Keratinocyte (primary cell): ENCODE data around the gene RHOB. TPM values are rescaled to one million over a fixed set of nuclear protein-coding genes. Genes with fewer than 3 reads are reported as not detected.

ENCODE experiments used
- DNase-seq: peaks from one replicate; pipeline ENCODE4 v3.0.0-alpha.2; 2011; ENCODE audit warnings: low read depth, missing footprints, low spot score
- FAIRE-seq: peaks from 2 replicates; lab custom pipeline; 2011; peaks lifted over from hg19 to GRCh38; lab: Jason Lieb, UNC
- H2AFZ ChIP-seq: 2 replicates; pipeline ENCODE4 v1.6.0; 2012; ENCODE audit warnings: low read length, control low read depth, inconsistent platforms; ENCODE audit not compliant: control insufficient read depth
- H3K27ac ChIP-seq: 2 replicates; pipeline ENCODE4 v1.5.1; 2011; ENCODE audit warnings: low read length; ENCODE audit not compliant: control insufficient read depth, insufficient read depth
- H3K27me3 ChIP-seq: 3 replicates; pipeline ENCODE4 v1.6.0; 2011; ENCODE audit warnings: low read length; ENCODE audit not compliant: control insufficient read depth, insufficient read depth; ENCODE audit errors: extremely low read depth
- H3K36me3 ChIP-seq, 2 experiments: 2 replicates in 1 of 2; 3 replicates in 1 of 2; pipeline ENCODE4 v1.5.1; 2011; ENCODE audit warnings: low read length in 2 of 2, mild to moderate bottlenecking in 1 of 2; ENCODE audit not compliant: control insufficient read depth in 2 of 2, insufficient read depth in 2 of 2; ENCODE audit errors: extremely low read depth in 1 of 2
- H3K4me1 ChIP-seq: 3 replicates; pipeline ENCODE4 v1.5.1; 2011; ENCODE audit warnings: low read length; ENCODE audit not compliant: control insufficient read depth, insufficient read depth; ENCODE audit errors: extremely low read depth
- H3K4me2 ChIP-seq: 3 replicates; pipeline ENCODE4 v1.6.0; 2011; ENCODE audit warnings: low read depth, low read length; ENCODE audit not compliant: control insufficient read depth, insufficient read depth; ENCODE audit errors: extremely low read depth
- H3K4me3 ChIP-seq, 3 experiments: fragments of 200-600 bp in 1 of 3; sonication (generic) in 1 of 3; 2 replicates in 2 of 3; 3 replicates in 1 of 3; pipeline ENCODE4 v1.5.1; 2011 to 2016; ENCODE audit warnings: low read length in 3 of 3, mild to moderate bottlenecking in 3 of 3, control low read depth in 2 of 3, inconsistent platforms in 1 of 3, low read depth in 1 of 3, mixed read lengths in 1 of 3, mixed run types in 1 of 3, moderate library complexity in 1 of 3; ENCODE audit not compliant: control insufficient read depth in 2 of 3, insufficient read depth in 2 of 3; ENCODE audit errors: extremely low read depth in 1 of 3
- H3K79me2 ChIP-seq: 2 replicates; pipeline ENCODE4 v1.6.0; 2012; ENCODE audit warnings: low read length; ENCODE audit not compliant: control insufficient read depth, insufficient read depth
- H3K9ac ChIP-seq: 3 replicates; pipeline ENCODE4 v1.6.0; 2011; ENCODE audit warnings: low read length; ENCODE audit not compliant: control insufficient read depth, insufficient read depth; ENCODE audit errors: extremely low read depth
- H3K9me1 ChIP-seq: 3 replicates; pipeline ENCODE4 v1.6.0; 2011; ENCODE audit warnings: low read length; ENCODE audit not compliant: control insufficient read depth, insufficient read depth; ENCODE audit errors: extremely low read depth
- H3K9me3 ChIP-seq: 2 replicates; pipeline ENCODE4 v1.5.1; 2012; ENCODE audit warnings: low read depth, low read length; ENCODE audit not compliant: control insufficient read depth
- H4K20me1 ChIP-seq: 3 replicates; pipeline ENCODE4 v1.6.0; 2011; ENCODE audit warnings: low read length; ENCODE audit not compliant: control insufficient read depth, insufficient read depth; ENCODE audit errors: extremely low read depth
- EZH2 ChIP-seq: IDR thresholded peaks from one replicate; pipeline ENCODE4 v1.6.1; 2012; ENCODE audit warnings: inconsistent platforms, mild to moderate bottlenecking, low read length, moderate library complexity
- dilution Hi-C: fragments of 300-500 bp; cut with MboI; formaldehyde crosslinking; loops from one replicate; pipeline ENCODE4 v1.7.0; 2020; ENCODE audit warnings: low sequenced_read_pairs; ENCODE audit not compliant: extremely low pct_ligation_motif_present
- polyA plus RNA-seq, 5 experiments: library from polyadenylated mRNA; depleted of rRNA in 3 of 5; stranded (reverse) in 3 of 5; stranded (forward) in 1 of 5; unstranded in 1 of 5; fragments of >200 nt; gene quantifications; 1 replicate in 1 of 5; 2 replicates in 3 of 5; 3 replicates in 1 of 5; pipeline versions ENCODE4 v1.2.1 to v1.2.3, GENCODE V29; 2011 to 2012; ENCODE audit warnings: missing spikeins in 2 of 5, low read depth in 1 of 5, low replicate concordance in 1 of 5
- TF ChIP-seq, protein P1 (sequence below), 3 experiments: IDR thresholded peaks in 1 of 3; conservative IDR thresholded peaks in 1 of 3; optimal IDR thresholded peaks in 1 of 3; 2 replicates in 2 of 3; 3 replicates in 1 of 3; pipeline versions ENCODE3 to v1.5.1; 2011; ENCODE audit warnings: low read length in 3 of 3, mild to moderate bottlenecking in 3 of 3, moderate library complexity in 2 of 3, control low read depth in 1 of 3, inconsistent platforms in 1 of 3; ENCODE audit not compliant: insufficient read depth in 2 of 3; ENCODE audit errors: extremely low read depth in 1 of 3

Gene RHOB
- polyA plus RNA-seq, 1 donor (not counting 4 experiments of a cell fraction or from before 2014, with no cell fraction given): 23.6 TPM

GRCh38 chr2:20421988-20422370, 24.9 kb upstream of the RHOB start:
- Histone ChIP-seq H2AFZ (no peak overlapping the region), H3K27ac (no peak overlapping the region)

GRCh38 chr2:20422402-20423271, 24.2 kb upstream of the RHOB start:
- Histone ChIP-seq H3K79me2 (no peaks in the 10 kb centered on the region), H3K4me1 (peaks cover 27% of the 10 kb centered on the region), H3K4me3 (no peak overlapping the region), H3K9ac (no peak overlapping the region), H3K9me3 (no peaks in the 10 kb centered on the region), H3K36me3 (no peaks in the 10 kb centered on the region), H4K20me1 (no peaks in the 10 kb centered on the region), H3K4me2 (peak overlapping the region; percentile 31), H2AFZ (no peak overlapping the region), H3K9me1 (no peaks in the 10 kb centered on the region), H3K27me3 (no peaks in the 10 kb centered on the region), H3K27ac (no peak overlapping the region)
- dilution Hi-C loops: no loop called here
- no peak for DNase-seq
- TF ChIP-seq EZH2: no peak
- TF ChIP-seq, protein P1, sequence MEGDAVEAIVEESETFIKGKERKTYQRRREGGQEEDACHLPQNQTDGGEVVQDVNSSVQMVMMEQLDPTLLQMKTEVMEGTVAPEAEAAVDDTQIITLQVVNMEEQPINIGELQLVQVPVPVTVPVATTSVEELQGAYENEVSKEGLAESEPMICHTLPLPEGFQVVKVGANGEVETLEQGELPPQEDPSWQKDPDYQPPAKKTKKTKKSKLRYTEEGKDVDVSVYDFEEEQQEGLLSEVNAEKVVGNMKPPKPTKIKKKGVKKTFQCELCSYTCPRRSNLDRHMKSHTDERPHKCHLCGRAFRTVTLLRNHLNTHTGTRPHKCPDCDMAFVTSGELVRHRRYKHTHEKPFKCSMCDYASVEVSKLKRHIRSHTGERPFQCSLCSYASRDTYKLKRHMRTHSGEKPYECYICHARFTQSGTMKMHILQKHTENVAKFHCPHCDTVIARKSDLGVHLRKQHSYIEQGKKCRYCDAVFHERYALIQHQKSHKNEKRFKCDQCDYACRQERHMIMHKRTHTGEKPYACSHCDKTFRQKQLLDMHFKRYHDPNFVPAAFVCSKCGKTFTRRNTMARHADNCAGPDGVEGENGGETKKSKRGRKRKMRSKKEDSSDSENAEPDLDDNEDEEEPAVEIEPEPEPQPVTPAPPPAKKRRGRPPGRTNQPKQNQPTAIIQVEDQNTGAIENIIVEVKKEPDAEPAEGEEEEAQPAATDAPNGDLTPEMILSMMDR (optimal IDR thresholded peaks at IDR 0.05 in 1 of 3, IDR thresholded peaks at IDR 0.05 in 1 of 3, conservative IDR thresholded peaks at IDR 0.05 in 1 of 3; ENCODE audit: extremely low read depth in 1 of 3, insufficient read depth in 2 of 3, low read length in 3 of 3): peak; percentile 38 to 65 (median 43)
- FAIRE-seq: peak; percentile 79

More at GRCh38 chr2:20421988-20422370, 24.9 kb upstream of the RHOB start:
- H3K9me1 ChIP-seq: no peaks in the 10 kb centered on the region
- DNase-seq (peak; percentile 57), FAIRE-seq (peak; percentile 70)
- no peaks in the 10 kb centered on the region for H3K36me3 ChIP-seq
- no peak overlapping the region for H3K9ac ChIP-seq
- no peaks in the 10 kb centered on the region for H3K9me3 ChIP-seq
- H3K4me2 ChIP-seq: peak overlapping the region; percentile 31
- no peaks in the 10 kb centered on the region for H3K27me3 ChIP-seq
- dilution Hi-C loops: no loop called here
- H3K79me2 ChIP-seq: no peaks in the 10 kb centered on the region
- TF ChIP-seq, protein P1 (optimal IDR thresholded peaks at IDR 0.05 in 1 of 3, IDR thresholded peaks at IDR 0.05 in 1 of 3, conservative IDR thresholded peaks at IDR 0.05 in 1 of 3; ENCODE audit: extremely low read depth in 1 of 3, insufficient read depth in 2 of 3, low read length in 3 of 3): no peak
- no peak for TF ChIP-seq EZH2
- no peaks in the 10 kb centered on the region for H4K20me1 ChIP-seq
- no peak overlapping the region for H3K4me3 ChIP-seq
- peaks cover 27% of the 10 kb centered on the region for H3K4me1 ChIP-seq
